Testis (tissue), 5 donors: ENCODE results near the gene F12. TPM values are rescaled to one million over a fixed set of nuclear protein-coding genes. Genes with fewer than 3 reads are reported as not detected.

Experiments used
- DNase-seq: peaks from one replicate; pipeline ENCODE4 v3.0.0-alpha.2; 2019
- H3K27ac ChIP-seq, 2 donors: fragments of 200-600 bp; sonication (generic); one replicate each; pipeline ENCODE4 v1.5.1; 2019
- H3K27me3 ChIP-seq: fragments of 200-600 bp; sonication (generic); one replicate; pipeline ENCODE4 v1.5.1; 2019
- H3K36me3 ChIP-seq: fragments of 200-600 bp; sonication (generic); one replicate; pipeline ENCODE4 v1.5.1; 2017; ENCODE audit warnings: low read depth; ENCODE audit errors: missing control alignments
- H3K4me1 ChIP-seq: fragments of 200-600 bp; sonication (generic); one replicate; pipeline ENCODE4 v1.5.1; 2019
- H3K4me3 ChIP-seq, 2 donors: fragments of 200-600 bp; sonication (generic); one replicate each; pipeline ENCODE4 v1.5.1; 2017 to 2019
- H3K9me3 ChIP-seq: fragments of 200-600 bp; sonication (generic); one replicate; pipeline ENCODE4 v1.5.1; 2017
- POLR2A ChIP-seq: fragments of 450-650 bp; IDR thresholded peaks from one replicate; pipeline ENCODE4 v1.6.1; 2017; ENCODE audit warnings: antibody characterized with exemption, mild to moderate bottlenecking, moderate library complexity
- WGBS, 2 donors: methylation state at CpG; one replicate each; pipeline ENCODE4 v1.1.5; 2018; 5-methylcytosine and 5-hydroxymethylcytosine counted together
- intact Hi-C: fragments of 100-400 bp; cut with DNase I; formaldehyde crosslinking; loops from one replicate; pipeline ENCODE4 v1.15.1; 2023; ENCODE audit warnings: low total_unique reads
- long read RNA-seq, 2 donors: transcript quantifications; one replicate each; lab custom pipeline, GENCODE V29; 2026
- polyA plus RNA-seq: library from polyadenylated mRNA; stranded (reverse); fragments of 350-450 nt; fragmentation: Illumina TruSeq; extraction: RNeasy Lipid Tissue Mini Kit (QIAGEN cat#74804); gene quantifications from one replicate; pipeline ENCODE4 v1.2.3, GENCODE V29; 2014; ENCODE audit warnings: low read depth, low replicate concordance; ENCODE audit not compliant: insufficient read depth
- total RNA-seq, 2 donors: library from RNA; depleted of rRNA; stranded (reverse); fragments of >200 nt; gene quantifications; one replicate each; pipeline ENCODE4 v1.2.3, GENCODE V29; 2016
- TF ChIP-seq, protein P1 (sequence below), 3 experiments: fragments of 450-650 bp in 2 of 3; fragments of 200-600 bp in 1 of 3; sonication (generic) in 1 of 3; IDR thresholded peaks; one replicate each; pipeline ENCODE4 v1.5.1; 2016 to 2019; ENCODE audit warnings: antibody characterized with exemption in 3 of 3, mild to moderate bottlenecking in 2 of 3, moderate library complexity in 1 of 3

Gene F12
- 1 to 10 TPM; 5.3 to 5.8 TPM for total RNA-seq
- polyA plus RNA-seq, result 4.9 TPM
- long read RNA-seq, donor 1, result 0 reads
- long read RNA-seq, donor 2, result 0 reads

DNA sequence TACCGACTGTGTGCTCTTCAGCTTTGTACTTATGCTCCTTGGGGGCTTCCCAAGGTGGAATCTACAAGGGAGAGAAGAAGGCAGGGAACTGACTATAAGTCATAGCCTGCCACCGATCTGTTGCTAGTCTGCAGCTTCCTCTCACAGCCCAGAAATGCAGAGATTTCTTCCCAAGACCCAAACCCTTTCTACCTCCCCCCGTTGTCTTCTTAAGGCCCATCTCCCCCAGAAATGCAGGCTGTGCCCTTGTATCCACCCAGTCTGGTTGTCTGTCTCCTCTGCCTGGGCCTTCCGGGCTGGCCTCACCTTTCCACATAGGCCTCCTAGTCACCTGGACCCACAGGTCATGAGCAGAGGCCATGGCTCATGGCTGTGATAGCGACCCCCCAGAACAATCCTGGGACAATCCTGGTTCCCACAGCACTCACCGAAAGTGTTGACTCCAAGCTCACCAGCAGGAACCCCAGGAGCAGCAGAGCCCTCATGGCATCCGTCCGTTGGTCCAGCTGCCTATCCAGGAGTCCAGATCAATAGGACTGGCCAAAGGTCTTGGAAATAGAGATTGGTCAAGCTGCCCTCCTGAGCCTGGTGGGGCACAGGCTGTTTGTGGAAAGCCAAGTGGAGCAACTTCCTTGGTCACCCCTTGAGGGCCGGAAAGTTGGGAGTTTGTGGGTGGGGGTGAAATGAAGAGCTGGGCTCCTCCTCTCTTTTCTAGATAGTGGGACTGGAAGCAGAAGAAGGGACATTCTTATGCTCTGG, at the start of gene F12:
Gene F12, minus strand, starts transcription at position 522 of the 759 bp plus-strand sequence. Its CDS starts 37 bp downstream, at position 485.
- Histone ChIP-seq H3K27me3 (no peaks in the 10 kb centered on the region), H3K9me3 (no peaks in the 10 kb centered on the region), H3K36me3 (no peaks in the 10 kb centered on the region), H3K4me3 (no peak within 1 kb of the TSS), H3K4me1 (peaks cover 4% of the 10 kb centered on the region), H3K27ac (no peak within 1 kb of the TSS)
- intact Hi-C loops, result no loop called here
- WGBS, 2 donors, result 88 to 95% methylated on average over 8 to 9 of the region's 9 CpGs
- TF ChIP-seq POLR2A, result no peak
- no peak for DNase-seq

DNA sequence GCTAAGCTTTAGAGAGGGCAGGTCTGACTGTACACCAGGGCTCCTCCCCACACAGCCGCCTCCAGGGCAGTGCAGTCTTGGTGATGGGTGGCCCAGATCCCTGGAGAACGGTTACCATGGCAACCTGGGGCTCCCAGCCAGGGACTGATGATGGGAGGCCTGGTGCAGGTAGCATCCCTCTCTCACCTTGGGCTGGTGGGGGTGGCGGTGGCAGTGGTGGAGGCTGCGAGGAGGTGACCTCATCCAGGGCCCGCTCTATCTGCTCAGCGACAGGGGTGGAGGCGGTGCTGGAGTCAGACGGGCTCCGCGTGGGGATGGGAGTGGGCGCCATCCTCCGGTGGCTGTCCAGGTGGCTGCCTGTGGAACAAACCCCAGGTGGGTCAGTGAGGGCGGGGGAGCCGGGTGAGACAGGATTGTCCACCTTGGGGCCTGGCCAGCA, 49.6 kb upstream of the F12 start:
- 79 to 90% methylated on average over 4 to 14 of the region's 14 CpGs for WGBS, 2 donors
- Histone ChIP-seq H3K27me3 (no peaks in the 10 kb centered on the region), H3K27ac (no peak overlapping the region), H3K4me3 (no peak overlapping the region), H3K36me3 (no peaks in the 10 kb centered on the region), H3K9me3 (no peaks in the 10 kb centered on the region), H3K4me1 (peaks cover 8% of the 10 kb centered on the region)
- no peak for DNase-seq
- TF ChIP-seq, protein P1, sequence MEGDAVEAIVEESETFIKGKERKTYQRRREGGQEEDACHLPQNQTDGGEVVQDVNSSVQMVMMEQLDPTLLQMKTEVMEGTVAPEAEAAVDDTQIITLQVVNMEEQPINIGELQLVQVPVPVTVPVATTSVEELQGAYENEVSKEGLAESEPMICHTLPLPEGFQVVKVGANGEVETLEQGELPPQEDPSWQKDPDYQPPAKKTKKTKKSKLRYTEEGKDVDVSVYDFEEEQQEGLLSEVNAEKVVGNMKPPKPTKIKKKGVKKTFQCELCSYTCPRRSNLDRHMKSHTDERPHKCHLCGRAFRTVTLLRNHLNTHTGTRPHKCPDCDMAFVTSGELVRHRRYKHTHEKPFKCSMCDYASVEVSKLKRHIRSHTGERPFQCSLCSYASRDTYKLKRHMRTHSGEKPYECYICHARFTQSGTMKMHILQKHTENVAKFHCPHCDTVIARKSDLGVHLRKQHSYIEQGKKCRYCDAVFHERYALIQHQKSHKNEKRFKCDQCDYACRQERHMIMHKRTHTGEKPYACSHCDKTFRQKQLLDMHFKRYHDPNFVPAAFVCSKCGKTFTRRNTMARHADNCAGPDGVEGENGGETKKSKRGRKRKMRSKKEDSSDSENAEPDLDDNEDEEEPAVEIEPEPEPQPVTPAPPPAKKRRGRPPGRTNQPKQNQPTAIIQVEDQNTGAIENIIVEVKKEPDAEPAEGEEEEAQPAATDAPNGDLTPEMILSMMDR (IDR thresholded peaks at IDR 0.05), result no peak
- no peak for TF ChIP-seq POLR2A
- intact Hi-C loops, result loop anchor here (5.0 kb wide), 1 partner anchor 57 kb away; the partner anchor contains the start of gene PFN3

DNA sequence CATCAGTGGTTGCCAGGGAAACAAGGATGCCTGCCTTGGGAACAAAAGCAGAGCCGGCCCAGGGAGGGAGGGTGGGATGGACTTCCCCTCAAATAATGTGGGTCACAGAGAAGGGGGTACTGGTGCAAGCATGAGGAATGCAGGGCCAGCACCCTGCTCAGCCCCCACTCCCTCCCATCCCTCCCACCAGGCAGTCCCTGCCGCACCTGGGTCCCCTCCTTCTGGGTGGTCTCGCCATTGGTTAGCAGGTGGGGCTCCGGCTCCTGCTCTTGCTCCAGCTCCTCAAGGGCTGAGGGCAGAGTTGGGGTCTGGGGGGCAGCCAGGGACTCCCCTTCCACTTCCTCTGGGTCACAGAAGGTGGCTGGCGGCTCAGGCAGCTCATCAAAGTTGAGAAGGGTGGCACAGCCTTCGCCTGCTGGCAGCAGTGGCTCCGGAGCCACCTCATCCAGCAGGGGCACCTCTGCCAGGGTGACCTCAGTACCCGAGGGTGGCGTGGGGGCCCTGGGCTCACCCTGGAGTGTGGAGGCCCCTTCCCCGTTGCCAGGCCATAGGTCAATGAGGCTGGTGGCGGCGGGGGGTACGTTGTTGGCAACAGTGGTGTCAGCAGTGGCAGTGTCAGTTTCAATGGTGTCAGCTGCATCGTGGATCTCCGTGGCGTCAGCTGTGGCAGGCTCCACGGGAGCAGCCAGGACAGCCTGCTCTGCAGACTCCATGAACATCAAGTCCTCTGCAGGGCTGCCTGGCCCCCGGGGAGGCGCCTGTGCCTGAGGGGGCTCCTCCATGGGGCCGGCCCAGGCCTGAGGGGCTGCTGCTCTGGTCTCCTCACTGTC, 48.7 kb upstream of the F12 start:
- Histone ChIP-seq H3K36me3 (no peaks in the 10 kb centered on the region), H3K27me3 (no peaks in the 10 kb centered on the region), H3K9me3 (no peaks in the 10 kb centered on the region), H3K4me1 (peaks cover 14% of the 10 kb centered on the region), H3K4me3 (no peak overlapping the region), H3K27ac (no peak overlapping the region)
- no peak for TF ChIP-seq POLR2A
- TF ChIP-seq, protein P1 (IDR thresholded peaks at IDR 0.05), result no peak
- 81 to 89% methylated on average over 7 to 20 of the region's 20 CpGs for WGBS, 2 donors
- DNase-seq, result no peak
- intact Hi-C loops, result loop anchor here (5.0 kb wide), 1 partner anchor 56 kb away; the partner anchor contains the start of gene PFN3

DNA sequence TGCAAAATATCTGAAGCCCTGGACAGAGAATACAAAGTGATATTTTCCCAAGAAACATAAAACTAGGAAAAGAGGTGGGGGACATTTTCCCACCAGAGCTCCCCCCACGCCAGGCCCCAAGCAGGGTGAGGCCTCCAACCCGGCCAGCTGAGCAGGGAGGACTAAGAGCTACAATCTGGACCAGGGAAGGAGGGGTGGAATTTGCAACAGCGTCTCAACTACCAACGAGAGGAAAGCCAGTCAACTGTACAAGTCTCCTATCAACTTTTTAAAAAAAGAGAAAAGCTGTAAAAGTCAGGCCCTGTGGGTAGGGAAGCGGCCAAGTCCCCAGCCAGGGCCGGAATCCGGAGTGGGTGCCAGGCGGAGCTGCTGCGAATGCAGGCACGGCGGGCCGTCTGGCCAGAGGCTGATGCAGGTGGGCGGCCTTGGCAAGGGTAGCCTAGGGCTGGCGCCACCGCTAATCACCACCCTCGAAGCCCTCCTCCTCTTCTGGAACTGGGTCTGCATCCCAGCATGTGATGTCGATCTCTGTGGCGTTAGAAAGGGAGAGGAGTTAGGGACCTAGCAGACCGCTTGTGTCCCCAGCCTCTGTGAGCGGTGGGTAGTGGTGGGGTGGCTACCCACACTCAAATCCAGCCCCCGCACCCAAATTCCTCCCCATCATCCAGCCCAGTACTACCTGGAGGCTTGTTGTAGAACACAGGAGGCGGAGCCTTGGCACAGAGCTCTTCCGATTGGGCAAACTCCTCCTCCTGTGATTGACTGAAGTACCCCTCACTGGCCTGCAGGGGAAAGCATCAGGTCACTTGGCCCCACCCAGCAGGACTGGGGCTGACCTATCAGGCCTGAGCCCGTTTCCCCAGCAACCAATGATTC, 47.9 kb upstream of the F12 start:
- H3K27ac ChIP-seq, result no peak overlapping the region
- H3K4me1 ChIP-seq, result peaks cover 14% of the 10 kb centered on the region
- no peaks in the 10 kb centered on the region for H3K9me3 ChIP-seq
- H3K36me3 ChIP-seq, result no peaks in the 10 kb centered on the region
- DNase-seq, result peak; percentile 90
- 41 to 47% methylated on average over 21 to 24 of the region's 24 CpGs for WGBS, 2 donors
- H3K4me3 ChIP-seq, result no peak overlapping the region
- TF ChIP-seq POLR2A, result no peak
- TF ChIP-seq, protein P1 (IDR thresholded peaks at IDR 0.05), result peak; percentile 39 to 73 (median 65)
- intact Hi-C loops, result loop anchor here (5.0 kb wide), 1 partner anchor 55 kb away; the partner anchor contains the start of gene PFN3
- H3K27me3 ChIP-seq, result no peaks in the 10 kb centered on the region
